Right hindlimb (tissue), 1 donor: ENCODE measurements around the gene TANC2.
"Not testable (repeated sequence)": the region's sequence is repeated elsewhere in the genome, so short reads cannot be mapped to it uniquely, and the experiment has no call there.

ENCODE experiments used
- DNase-seq: peaks from one replicate; pipeline ENCODE4 v3.0.0-alpha.2; 2018

The TANC2 gene

GRCh38 chr17:62965174-62965685 is 805 bp upstream of the TANC2 start:
- DNase-seq: no peak

- DNase-seq: no peak
Observed at GRCh38 chr17:62966426-62967204, 580 bp downstream of the TANC2 start.

- DNase-seq: no peak
Observed at GRCh38 chr17:62967205-62967529, 1.1 kb downstream of the TANC2 start.

GRCh38 chr17:62968445-62968923 is 2.4 kb downstream of the TANC2 start:
- DNase-seq: peak; percentile 65

GRCh38 chr17:62970610-62971009 is 4.6 kb downstream of the TANC2 start:
- DNase-seq: no peak

- DNase-seq: no peak
Observed at GRCh38 chr17:62971853-62972252, 5.8 kb downstream of the TANC2 start.

- no peak for DNase-seq
Observed at GRCh38 chr17:62974788-62975187, 8.8 kb downstream of the TANC2 start.

- no peak for DNase-seq
Observed at GRCh38 chr17:62975206-62975605, 9.2 kb downstream of the TANC2 start.

GRCh38 chr17:62976643-62977231 is 10.7 kb downstream of the TANC2 start:
- not testable (repeated sequence) for DNase-seq

- no peak for DNase-seq
Observed at GRCh38 chr17:62980842-62981241, 14.8 kb downstream of the TANC2 start.

- DNase-seq: no peak
Observed at GRCh38 chr17:62981933-62982332, 15.9 kb downstream of the TANC2 start.

GRCh38 chr17:62984801-62985200 is 18.8 kb downstream of the TANC2 start:
- no peak for DNase-seq

GRCh38 chr17:62986549-62986948 is 20.5 kb downstream of the TANC2 start:
- peak; percentile 73 for DNase-seq

- no peak for DNase-seq
Observed at GRCh38 chr17:62987136-62987535, 21.1 kb downstream of the TANC2 start.

GRCh38 chr17:62989501-62989900 is 23.5 kb downstream of the TANC2 start:
- DNase-seq: no peak

- no peak for DNase-seq
Observed at GRCh38 chr17:62994931-62995330, 28.9 kb downstream of the TANC2 start.

GRCh38 chr17:62995377-62995885 is 29.4 kb downstream of the TANC2 start:
- DNase-seq: no peak

- DNase-seq: no peak
Observed at GRCh38 chr17:62996221-62996620, 30.2 kb downstream of the TANC2 start.

GRCh38 chr17:62998166-62998565 is 32.1 kb downstream of the TANC2 start:
- DNase-seq: no peak

- no peak for DNase-seq
Observed at GRCh38 chr17:62998665-62999393, 32.8 kb downstream of the TANC2 start.

GRCh38 chr17:62999736-63000135 is 33.7 kb downstream of the TANC2 start:
- no peak for DNase-seq

- DNase-seq: no peak
Observed at GRCh38 chr17:63001689-63002394, 35.8 kb downstream of the TANC2 start.

- DNase-seq: no peak
Observed at GRCh38 chr17:63002625-63003024, 36.6 kb downstream of the TANC2 start.
